Esophagus squamous epithelium (tissue), 4 donors: ENCODE measurements around the gene ADGRB3.

ENCODE experiments used
- POLR2A ChIP-seq, 4 donors: fragments of 450-650 bp; IDR thresholded peaks; one replicate each; pipeline ENCODE4 v1.6.1; 2017; ENCODE audit warnings: antibody characterized with exemption in 4 of 4, mild to moderate bottlenecking in 4 of 4, moderate library complexity in 3 of 4
- TF ChIP-seq, protein P1 (sequence below), 6 experiments: fragments of 450-650 bp in 4 of 6; fragments of 200-600 bp in 2 of 6; sonication (generic) in 2 of 6; IDR thresholded peaks; one replicate each; pipeline ENCODE4 v1.5.1; 2016 to 2019; ENCODE audit warnings: antibody characterized with exemption in 6 of 6, mild to moderate bottlenecking in 4 of 6, moderate library complexity in 4 of 6

GRCh38 chr6:68710916-68711315, 75.8 kb downstream of the ADGRB3 start:
- TF ChIP-seq POLR2A (IDR thresholded peaks at IDR 0.05), result no peak
- TF ChIP-seq, protein P1, sequence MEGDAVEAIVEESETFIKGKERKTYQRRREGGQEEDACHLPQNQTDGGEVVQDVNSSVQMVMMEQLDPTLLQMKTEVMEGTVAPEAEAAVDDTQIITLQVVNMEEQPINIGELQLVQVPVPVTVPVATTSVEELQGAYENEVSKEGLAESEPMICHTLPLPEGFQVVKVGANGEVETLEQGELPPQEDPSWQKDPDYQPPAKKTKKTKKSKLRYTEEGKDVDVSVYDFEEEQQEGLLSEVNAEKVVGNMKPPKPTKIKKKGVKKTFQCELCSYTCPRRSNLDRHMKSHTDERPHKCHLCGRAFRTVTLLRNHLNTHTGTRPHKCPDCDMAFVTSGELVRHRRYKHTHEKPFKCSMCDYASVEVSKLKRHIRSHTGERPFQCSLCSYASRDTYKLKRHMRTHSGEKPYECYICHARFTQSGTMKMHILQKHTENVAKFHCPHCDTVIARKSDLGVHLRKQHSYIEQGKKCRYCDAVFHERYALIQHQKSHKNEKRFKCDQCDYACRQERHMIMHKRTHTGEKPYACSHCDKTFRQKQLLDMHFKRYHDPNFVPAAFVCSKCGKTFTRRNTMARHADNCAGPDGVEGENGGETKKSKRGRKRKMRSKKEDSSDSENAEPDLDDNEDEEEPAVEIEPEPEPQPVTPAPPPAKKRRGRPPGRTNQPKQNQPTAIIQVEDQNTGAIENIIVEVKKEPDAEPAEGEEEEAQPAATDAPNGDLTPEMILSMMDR (IDR thresholded peaks at IDR 0.05), result no peak
